Lung (tissue), 12 donors: ENCODE data around the gene SPIB. TPM values are rescaled to one million over a fixed set of nuclear protein-coding genes. Genes with fewer than 3 reads are reported as not detected.

Experiments used
- ATAC-seq: fragments of 200-7000 bp; cut with Tn5 transposase; one replicate; pipeline ENCODE4 v1.9.1; 2020; ENCODE audit warnings: moderate number of reproducible peaks; ENCODE audit not compliant: insufficient read depth, low FRiP score
- DNase-seq, 3 donors: peaks; one replicate each; pipeline ENCODE4 v3.0.0-alpha.2; 2013 to 2017
- H3K27ac ChIP-seq, 2 donors: one replicate each; pipeline ENCODE4 v1.5.1; 2013; ENCODE audit warnings: mild to moderate bottlenecking in 2 of 2, moderate library complexity in 2 of 2, control low read depth in 1 of 2, inconsistent platforms in 1 of 2, low read depth in 1 of 2, low read length in 1 of 2
- H3K27me3 ChIP-seq, 3 donors: one replicate each; pipeline ENCODE4 v1.5.1; 2013; ENCODE audit warnings: low read length in 2 of 3; ENCODE audit not compliant: control insufficient read depth in 3 of 3, insufficient read depth in 3 of 3
- H3K36me3 ChIP-seq, 4 donors: one replicate each; pipeline ENCODE4 v1.5.1; 2013; ENCODE audit warnings: low read length in 4 of 4, mild to moderate bottlenecking in 1 of 4, moderate library complexity in 1 of 4; ENCODE audit not compliant: control insufficient read depth in 4 of 4, insufficient read depth in 4 of 4
- H3K4me1 ChIP-seq, 5 donors: one replicate each; pipeline ENCODE4 v1.5.1; 2013; ENCODE audit warnings: low read length in 5 of 5, mild to moderate bottlenecking in 2 of 5, moderate library complexity in 1 of 5; ENCODE audit not compliant: control insufficient read depth in 5 of 5, insufficient read depth in 5 of 5
- H3K4me3 ChIP-seq: one replicate; pipeline ENCODE4 v1.5.1; 2013; ENCODE audit warnings: mild to moderate bottlenecking, control low read depth, moderate library complexity
- H3K9ac ChIP-seq, 2 donors: one replicate each; pipeline ENCODE4 v1.5.1; 2013; ENCODE audit warnings: low read length in 2 of 2, control low read depth in 1 of 2; ENCODE audit not compliant: insufficient read depth in 1 of 2
- H3K9me3 ChIP-seq, 4 donors: one replicate each; pipeline ENCODE4 v1.5.1; 2013; ENCODE audit warnings: low read length in 3 of 4, mild to moderate bottlenecking in 1 of 4, moderate library complexity in 1 of 4; ENCODE audit not compliant: control insufficient read depth in 4 of 4, insufficient read depth in 3 of 4
- WGBS, 2 donors: extraction: QIAGEN DNeasy Blood & Tissue Kit; methylation state at CpG; one replicate each; pipeline ENCODE4 v1.1.7; 2013; 5-methylcytosine and 5-hydroxymethylcytosine counted together
- polyA plus RNA-seq, 2 donors: library from polyadenylated mRNA; stranded (reverse); fragments of 200-250 nt; gene quantifications; one replicate each; pipeline ENCODE4 v1.2.1, GENCODE V29; 2013
- total RNA-seq, 2 donors: library from RNA; depleted of rRNA in 1 of 2; stranded (reverse); fragments of >200 nt in 1 of 2; gene quantifications; one replicate each; pipeline ENCODE4 v1.2.1, GENCODE V29; 2014 to 2021
- TF ChIP-seq, protein P1 (sequence below): IDR thresholded peaks from 2 replicates; pipeline ENCODE4 v1.5.1; 2012; ENCODE audit warnings: mild to moderate bottlenecking; ENCODE audit errors: control extremely low read depth, extremely low read depth
- donor health status: control.
- donor health status: control.
- donor health status: Bipolar disorder and iron deficiency.
- donor health status: healthy.
- donor health status: DM: yes; HTN: yes; CAD: no.

SPIB gene
- total and polyA plus RNA-seq, 4 donors: 0.22 to 10.5 (median 0.65) TPM

- TF ChIP-seq, protein P1, sequence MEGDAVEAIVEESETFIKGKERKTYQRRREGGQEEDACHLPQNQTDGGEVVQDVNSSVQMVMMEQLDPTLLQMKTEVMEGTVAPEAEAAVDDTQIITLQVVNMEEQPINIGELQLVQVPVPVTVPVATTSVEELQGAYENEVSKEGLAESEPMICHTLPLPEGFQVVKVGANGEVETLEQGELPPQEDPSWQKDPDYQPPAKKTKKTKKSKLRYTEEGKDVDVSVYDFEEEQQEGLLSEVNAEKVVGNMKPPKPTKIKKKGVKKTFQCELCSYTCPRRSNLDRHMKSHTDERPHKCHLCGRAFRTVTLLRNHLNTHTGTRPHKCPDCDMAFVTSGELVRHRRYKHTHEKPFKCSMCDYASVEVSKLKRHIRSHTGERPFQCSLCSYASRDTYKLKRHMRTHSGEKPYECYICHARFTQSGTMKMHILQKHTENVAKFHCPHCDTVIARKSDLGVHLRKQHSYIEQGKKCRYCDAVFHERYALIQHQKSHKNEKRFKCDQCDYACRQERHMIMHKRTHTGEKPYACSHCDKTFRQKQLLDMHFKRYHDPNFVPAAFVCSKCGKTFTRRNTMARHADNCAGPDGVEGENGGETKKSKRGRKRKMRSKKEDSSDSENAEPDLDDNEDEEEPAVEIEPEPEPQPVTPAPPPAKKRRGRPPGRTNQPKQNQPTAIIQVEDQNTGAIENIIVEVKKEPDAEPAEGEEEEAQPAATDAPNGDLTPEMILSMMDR: no peak
- H3K27ac ChIP-seq: no peak overlapping the region
- peaks cover 0 to 44% (median 16%) of the 10 kb centered on the region in 4 donors for H3K36me3 ChIP-seq
- ATAC-seq (no peak), DNase-seq (no peak)
- no peak overlapping the region for H3K4me3 ChIP-seq
- H3K4me1 ChIP-seq: peaks cover 5 to 10% (median 7%) of the 10 kb centered on the region in 5 donors
- H3K9ac ChIP-seq: no peak overlapping the region
- 91% methylated on average over 19 of the region's 19 CpGs for WGBS, 2 donors
- no peaks in the 10 kb centered on the region for H3K9me3 ChIP-seq
- no peaks in the 10 kb centered on the region for H3K27me3 ChIP-seq
Measured at GRCh38 chr19:50478901-50479715, 60.4 kb downstream of the SPIB start.

- H3K9ac ChIP-seq: no peak overlapping the region
- H3K4me1 ChIP-seq: peaks cover 5 to 10% (median 7%) of the 10 kb centered on the region in 5 donors
- ATAC-seq: no peak
- H3K27ac ChIP-seq: no peak overlapping the region
- WGBS, 2 donors: 95 to 97% methylated on average over 16 of the region's 16 CpGs
- TF ChIP-seq, protein P1: no peak
- H3K27me3 ChIP-seq: no peaks in the 10 kb centered on the region
- no peak overlapping the region for H3K4me3 ChIP-seq
- no peak for DNase-seq
- peaks cover 0 to 44% (median 16%) of the 10 kb centered on the region in 4 donors for H3K36me3 ChIP-seq
- no peaks in the 10 kb centered on the region for H3K9me3 ChIP-seq
Measured at GRCh38 chr19:50479761-50480251, 61.1 kb downstream of the SPIB start.

- peaks cover 0 to 44% (median 17%) of the 10 kb centered on the region in 4 donors for H3K36me3 ChIP-seq
- no peaks in the 10 kb centered on the region for H3K9me3 ChIP-seq
- ATAC-seq (no peak), DNase-seq (no peak)
- H3K4me3 ChIP-seq: no peak overlapping the region
- H3K27ac ChIP-seq: no peak overlapping the region
- H3K9ac ChIP-seq: no peak overlapping the region
- peaks cover 5 to 10% (median 7%) of the 10 kb centered on the region in 5 donors for H3K4me1 ChIP-seq
- TF ChIP-seq, protein P1: no peak
- H3K27me3 ChIP-seq: no peaks in the 10 kb centered on the region
- WGBS, 2 donors: 91 to 97% methylated on average over 23 to 37 of the region's 37 CpGs
Measured at GRCh38 chr19:50480281-50481111, 61.8 kb downstream of the SPIB start.

Other genes starting within 250 kb of the SPIB start
- gene MYH14, start 215.3 kb upstream of the SPIB start, total RNA-seq: 100 to 1,000 TPM in 1 of 2 donors, 10 to 100 TPM in 1; 55.3 to 142 TPM
- gene MYH14, start 215.3 kb upstream of the SPIB start, polyA plus RNA-seq: 100 to 1,000 TPM in 1 of 2 donors, 10 to 100 TPM in 1; 48.3 to 159 TPM
- 10 to 100 TPM in 1 of 2 donors, 1 to 10 TPM in 1; 4.6 to 13.2 TPM for gene KCNC3, start 89.6 kb upstream of the SPIB start, total RNA-seq
- gene KCNC3, start 89.6 kb upstream of the SPIB start, polyA plus RNA-seq: 1 to 10 TPM; 2.6 to 5.7 TPM
- 1,000 to 10,000 TPM in 1 of 2 donors, 100 to 1,000 TPM in 1; 655 to 1,838 TPM for gene NAPSA, start 53.3 kb upstream of the SPIB start, total RNA-seq
- gene NAPSA, start 53.3 kb upstream of the SPIB start, polyA plus RNA-seq: 1,000 to 10,000 TPM; 1,027 to 2,584 TPM
- 10 to 100 TPM; 52.5 to 96.4 TPM for gene NR1H2, start 42.5 kb upstream of the SPIB start, total RNA-seq
- gene NR1H2, start 42.5 kb upstream of the SPIB start, polyA plus RNA-seq: 100 to 1,000 TPM; 103 to 114 TPM
- gene POLD1, start 34.6 kb upstream of the SPIB start, total RNA-seq: 10 to 100 TPM; 20.2 to 49.3 TPM
- 10 to 100 TPM; 28.7 to 55.1 TPM for gene POLD1, start 34.6 kb upstream of the SPIB start, polyA plus RNA-seq
- under 1 TPM; 0.21 to 0.91 TPM for gene MYBPC2, start 14.0 kb downstream of the SPIB start, total RNA-seq
- gene MYBPC2, start 14.0 kb downstream of the SPIB start, polyA plus RNA-seq: under 1 TPM; 0.04 to 0.55 TPM
- gene EMC10, start 57.6 kb downstream of the SPIB start, total RNA-seq: 100 to 1,000 TPM in 1 of 2 donors, 10 to 100 TPM in 1; 62.2 to 165 TPM
- 100 to 1,000 TPM; 133 to 140 TPM for gene EMC10, start 57.6 kb downstream of the SPIB start, polyA plus RNA-seq
- gene GARIN5A, start 57.9 kb downstream of the SPIB start, total RNA-seq: 1 to 10 TPM; 1.7 to 2.7 TPM
- gene GARIN5A, start 57.9 kb downstream of the SPIB start, polyA plus RNA-seq: 1 to 10 TPM; 2.1 to 5.0 TPM
- gene JOSD2, start 92.3 kb downstream of the SPIB start, total RNA-seq: 10 to 100 TPM in 1 of 2 donors, 1 to 10 TPM in 1; 9.8 to 66.9 TPM
- gene JOSD2, start 92.3 kb downstream of the SPIB start, polyA plus RNA-seq: 10 to 100 TPM; 60.2 to 76.8 TPM
- gene ASPDH, start 95.0 kb downstream of the SPIB start, total RNA-seq: not detected
- gene ASPDH, start 95.0 kb downstream of the SPIB start, polyA plus RNA-seq: not detected
- 10 to 100 TPM in 1 of 2 donors, 1 to 10 TPM in 1; 2.5 to 10.8 TPM for gene LRRC4B, start 149.5 kb downstream of the SPIB start, total RNA-seq
- gene LRRC4B, start 149.5 kb downstream of the SPIB start, polyA plus RNA-seq: 1 to 10 TPM; 1.7 to 3.0 TPM
- gene SYT3, start 220.9 kb downstream of the SPIB start, total RNA-seq: 1 to 10 TPM in 1 of 2 donors, under 1 TPM in 1; 0.60 to 1.5 TPM
- gene SYT3, start 220.9 kb downstream of the SPIB start, polyA plus RNA-seq: under 1 TPM; 0.23 to 0.81 TPM
- 1 to 10 TPM in 1 of 2 donors, not detected in 1; 2.5 TPM for gene C19orf81, start 230.5 kb downstream of the SPIB start, total RNA-seq
- gene C19orf81, start 230.5 kb downstream of the SPIB start, polyA plus RNA-seq: 1 to 10 TPM; 1.3 to 1.7 TPM